HTR-8/SVneo (cell line): Measurements from ENCODE around the gene TRDMT1.
A peak's percentile ranks its signal among the peaks of the same experiment; 100 is the strongest.

ENCODE experiments used
- DNase-seq: peaks from one replicate; pipeline ENCODE4 v3.0.0; 2011; ENCODE audit warnings: low spot score, mixed read lengths; ENCODE audit not compliant: insufficient read length
- FAIRE-seq: peaks from 2 replicates; lab custom pipeline; 2011; peaks lifted over from hg19 to GRCh38; lab: Jason Lieb, UNC

Gene TRDMT1

DNA sequence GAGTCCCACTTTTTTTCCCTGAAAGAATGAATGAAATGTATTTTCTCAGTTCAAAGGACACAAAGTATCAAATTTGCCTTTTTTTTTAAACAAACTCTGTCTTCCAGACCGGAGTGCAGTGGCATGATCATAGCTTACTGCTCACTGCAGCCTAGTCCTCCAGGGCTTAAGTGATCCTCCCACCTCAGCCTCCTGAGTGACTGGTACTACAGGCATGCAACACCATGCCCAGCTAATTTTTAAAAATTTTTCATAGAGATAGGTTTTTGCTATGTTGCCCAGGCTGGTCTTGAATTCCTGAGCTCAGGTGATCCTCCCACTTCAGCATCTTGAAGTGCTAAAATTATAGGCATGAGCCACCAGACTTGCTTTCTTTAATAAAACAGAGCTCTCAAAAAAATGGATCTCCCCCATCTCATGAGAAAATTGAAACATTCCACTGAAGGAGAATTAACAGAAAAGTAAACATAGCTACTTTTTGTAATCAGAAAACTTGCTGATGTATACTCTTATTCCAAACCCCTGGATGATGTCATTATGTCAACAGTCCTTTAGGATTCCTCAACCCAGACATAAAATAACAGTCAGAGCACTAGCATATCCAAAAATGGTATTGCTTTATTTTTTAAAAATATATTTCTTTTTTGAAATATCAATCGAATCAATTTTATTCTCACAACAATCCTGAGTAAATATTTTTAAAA, 12.3 kb upstream of the TRDMT1 start:
- FAIRE-seq, result no peak
- DNase-seq, result no peak

DNA sequence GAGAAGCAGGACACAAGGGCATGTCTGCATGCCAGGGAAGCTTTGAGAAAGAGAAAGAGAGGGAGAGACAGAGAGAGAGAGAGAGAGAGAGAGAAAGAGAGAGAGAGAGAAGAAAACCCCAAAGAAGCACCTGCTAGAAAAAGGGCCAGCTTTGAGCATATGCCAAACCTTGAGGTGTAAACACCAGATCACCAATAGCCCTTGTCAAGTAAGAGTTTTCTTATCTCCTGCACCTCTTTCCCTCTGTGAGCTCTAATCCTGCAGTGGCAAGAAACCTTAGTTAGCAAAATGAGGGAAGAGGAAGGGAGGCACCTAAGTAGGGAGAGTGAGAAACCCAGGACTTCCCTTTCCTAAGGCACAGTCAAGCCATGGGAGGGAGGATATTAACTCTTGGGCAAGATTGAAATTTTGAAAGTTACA, 11.3 kb upstream of the TRDMT1 start:
- FAIRE-seq (no peak), DNase-seq (no peak)

DNA sequence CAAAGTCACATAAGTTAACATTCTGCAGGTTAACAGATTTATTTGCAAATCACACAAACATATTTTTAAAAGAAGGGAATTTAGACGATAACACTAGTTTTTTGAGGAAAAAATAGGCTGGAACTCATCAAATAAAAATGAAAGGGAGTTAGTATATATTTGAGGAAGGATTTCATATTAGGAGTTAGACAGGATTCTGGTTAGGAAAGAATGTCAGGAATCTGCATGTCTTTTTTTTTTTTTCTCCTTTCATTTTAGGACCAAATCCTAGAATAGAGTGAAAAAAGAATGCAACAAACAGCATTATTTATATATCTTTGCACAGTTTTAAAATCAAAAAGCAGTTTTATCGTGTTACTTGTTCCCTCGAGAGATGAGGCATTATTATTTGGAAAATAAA, 8.9 kb upstream of the TRDMT1 start:
- FAIRE-seq (no peak), DNase-seq (no peak)

DNA sequence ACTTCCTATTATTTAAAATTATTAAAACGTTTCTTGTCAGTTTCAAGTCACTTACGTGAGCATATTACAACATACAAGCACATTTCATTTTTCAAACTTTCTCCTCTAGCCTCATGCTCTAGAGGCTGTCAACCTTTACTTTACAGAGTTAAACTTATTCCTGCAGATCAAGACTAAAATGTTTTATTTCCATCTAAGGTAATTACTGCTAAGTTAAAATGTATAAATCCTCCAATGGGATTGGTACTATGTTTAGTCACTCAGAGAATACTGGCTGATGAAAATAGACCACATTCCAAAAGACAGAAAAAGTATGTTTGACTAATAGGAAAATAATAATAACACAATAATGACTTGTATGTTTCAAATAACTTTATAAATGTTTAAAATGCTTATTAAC, 8.4 kb upstream of the TRDMT1 start:
- DNase-seq (no peak), FAIRE-seq (no peak)

DNA sequence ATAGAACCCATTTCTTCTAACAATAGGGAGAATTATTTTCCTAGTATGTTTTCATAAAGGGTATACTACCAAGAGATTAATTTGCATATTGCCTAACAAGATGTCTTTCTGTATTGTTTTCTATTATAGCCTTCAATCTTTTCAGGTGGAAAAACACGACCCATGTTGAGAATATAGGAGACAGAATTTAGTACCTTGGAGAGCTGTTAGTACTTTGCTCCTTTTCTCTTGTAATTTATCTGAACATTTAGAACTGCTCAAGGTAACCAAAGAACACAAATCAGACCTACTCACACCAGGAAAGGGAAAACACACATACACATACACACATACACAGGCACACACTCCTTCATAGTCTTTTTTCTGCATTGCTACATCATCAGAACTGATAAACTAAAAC, 7.8 kb upstream of the TRDMT1 start:
- FAIRE-seq (no peak), DNase-seq (no peak)

DNA sequence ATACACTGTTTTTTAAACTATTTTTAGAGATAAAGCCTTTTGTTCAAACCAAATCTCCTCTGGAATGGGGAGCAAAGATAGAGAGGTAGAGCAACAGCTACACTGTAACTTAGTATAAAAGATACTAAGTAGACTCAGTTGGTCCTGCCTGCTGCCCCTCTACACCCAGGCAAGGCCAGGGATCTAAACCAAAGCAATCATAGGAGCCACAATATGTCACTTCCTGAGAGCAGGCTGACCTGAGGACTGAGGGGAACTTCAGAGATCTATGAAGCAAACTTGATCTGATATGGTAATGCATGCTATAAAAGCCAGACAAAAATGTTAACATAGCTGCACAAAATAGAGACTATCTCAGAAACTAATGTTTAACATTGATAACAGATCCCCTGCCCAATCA, 7.0 kb upstream of the TRDMT1 start:
- no peak for DNase-seq
- FAIRE-seq, result no peak

DNA sequence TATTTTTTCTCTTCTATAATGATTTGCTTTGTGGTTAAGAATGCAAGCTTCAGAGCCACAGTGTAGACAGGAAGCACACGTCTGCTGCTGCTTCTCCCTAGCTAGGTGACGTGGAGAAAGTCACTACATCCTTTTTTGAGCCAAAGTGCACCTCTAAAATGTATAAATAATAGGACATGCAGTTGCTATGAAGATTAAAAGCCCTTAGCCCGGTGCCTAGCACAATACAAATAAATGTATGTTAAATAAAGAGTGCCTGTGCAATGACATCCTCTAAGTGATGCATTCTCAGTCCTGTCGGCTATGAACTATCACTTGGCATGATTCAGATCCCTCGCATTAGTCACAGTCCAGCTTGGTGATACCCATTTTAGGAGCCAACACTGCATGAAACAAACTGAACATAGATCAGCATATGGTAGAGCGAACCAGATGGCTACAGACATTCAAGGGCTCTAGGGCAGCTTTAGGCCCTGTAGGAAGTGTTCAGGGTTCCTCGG, 4.8 kb upstream of the TRDMT1 start:
- FAIRE-seq, result peak; percentile 28
- no peak for DNase-seq

DNA sequence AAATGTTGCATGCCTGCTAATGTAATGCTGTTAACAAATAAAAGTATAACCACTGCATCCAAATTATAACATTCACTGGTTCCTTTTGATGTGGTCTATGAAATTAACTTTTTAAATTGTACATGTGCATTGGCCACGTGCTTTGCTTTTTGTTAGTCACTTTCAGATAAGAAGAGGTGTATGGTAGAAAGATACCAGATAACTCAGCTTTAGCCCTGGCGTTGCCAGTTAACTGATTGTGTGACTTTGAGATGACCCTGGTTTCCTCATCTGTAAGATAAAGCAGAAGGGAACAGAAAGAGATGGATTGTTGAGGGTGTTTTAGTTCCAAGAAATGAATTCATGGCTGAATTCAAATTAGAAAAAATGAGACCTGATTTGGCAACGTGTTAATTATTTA, 1.9 kb upstream of the TRDMT1 start:
- no peak for FAIRE-seq

DNA sequence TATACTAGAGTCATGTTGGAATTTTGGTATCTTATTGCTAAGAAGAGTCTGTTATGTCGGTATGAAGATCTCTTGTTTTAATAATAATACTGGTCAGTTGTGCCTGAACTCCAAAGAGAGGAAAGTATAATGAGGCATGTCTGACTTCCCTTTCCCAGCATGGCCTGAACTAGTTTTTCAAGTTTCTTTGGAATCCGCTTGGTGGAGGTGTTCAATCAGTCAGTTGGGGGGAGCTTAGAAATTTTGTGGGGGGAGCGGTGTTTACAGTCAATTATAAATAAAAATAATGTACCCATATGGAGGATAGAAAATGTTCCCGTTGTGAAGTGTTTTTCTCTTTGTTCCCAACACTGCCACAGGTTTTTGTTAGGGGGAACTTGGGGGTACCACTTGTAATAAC, 1.5 kb upstream of the TRDMT1 start:
- no peak for FAIRE-seq
- DNase-seq, result no peak

More for the DNA sequence above, 1.9 kb upstream of the TRDMT1 start:
- no peak for DNase-seq

DNA sequence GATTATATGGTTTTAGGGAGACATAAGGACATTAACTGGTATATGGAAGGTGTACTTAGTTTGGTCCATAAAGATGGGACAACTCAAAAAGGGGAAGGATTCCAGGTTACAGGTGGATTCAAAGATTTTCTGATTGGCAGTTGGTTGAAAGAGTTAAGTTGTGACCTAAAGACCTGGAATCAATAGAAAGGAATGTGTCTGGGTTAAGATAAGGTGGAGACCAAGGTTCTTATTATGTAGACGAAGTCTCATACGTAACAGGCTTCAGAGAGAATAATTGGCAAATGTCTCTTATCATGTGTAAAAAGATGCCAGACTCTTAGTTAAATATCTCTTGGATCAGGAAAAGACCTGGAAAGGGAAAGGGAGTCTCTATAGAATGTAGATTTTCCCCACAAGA, 1.0 kb upstream of the TRDMT1 start:
- DNase-seq (no peak), FAIRE-seq (no peak)

DNA sequence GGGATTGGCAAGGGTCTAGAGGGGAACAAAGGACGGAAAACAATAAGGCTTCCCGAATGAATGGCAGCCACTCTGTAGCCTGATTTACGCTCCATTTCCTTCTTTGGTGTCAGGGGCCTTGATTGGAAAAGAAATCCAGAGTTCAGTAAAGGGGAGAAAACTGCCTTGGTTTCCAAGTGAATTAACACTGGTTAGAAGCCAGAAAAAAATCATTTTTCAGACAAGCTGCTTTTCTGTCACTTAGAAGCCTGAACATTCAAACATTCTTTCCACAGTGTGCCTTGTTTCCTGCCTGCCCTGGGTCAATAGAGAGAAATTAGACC, 283 bp upstream of the TRDMT1 start:
- FAIRE-seq (no peak), DNase-seq (no peak)

DNA sequence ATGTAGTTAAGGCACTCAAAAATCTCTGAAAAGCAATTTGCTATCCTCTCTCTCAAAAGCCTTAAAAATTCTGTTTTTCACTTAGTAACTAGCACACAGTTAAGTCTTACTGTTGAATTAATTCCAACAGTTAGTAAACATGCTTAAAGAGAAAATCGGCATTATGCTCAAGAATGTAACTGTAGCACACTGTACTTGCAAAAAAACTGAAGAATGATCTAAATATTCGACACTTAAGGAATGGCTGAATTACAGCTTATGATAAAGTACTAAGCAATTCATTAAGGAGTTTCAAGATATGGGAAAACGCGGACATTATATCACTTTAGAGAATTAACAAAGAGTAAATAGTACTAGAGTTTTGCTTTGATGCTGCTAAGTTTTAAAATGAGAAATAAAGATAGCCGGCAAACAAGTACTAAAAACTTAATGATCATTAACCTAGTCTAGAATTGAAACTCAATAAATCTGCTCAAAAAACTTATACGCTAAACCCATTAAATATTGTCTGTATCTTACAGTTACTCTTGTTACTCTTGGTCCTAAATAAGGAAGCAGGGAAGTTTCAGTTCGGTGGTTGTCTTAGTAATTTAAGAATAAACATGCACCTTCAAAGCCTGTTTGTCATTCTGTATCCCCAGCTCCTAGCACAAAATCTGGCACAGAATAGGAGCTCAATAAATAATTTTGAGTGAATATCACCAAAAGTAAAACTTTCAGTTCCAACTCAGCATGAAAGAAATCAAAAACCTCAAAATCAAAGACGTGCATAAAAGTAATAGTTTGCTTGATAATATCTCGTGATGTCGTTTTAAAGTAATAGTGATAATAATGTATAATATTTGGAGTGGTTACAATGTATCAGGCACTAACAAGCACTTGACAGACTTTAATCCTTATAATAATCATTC, 1.2 kb downstream of the TRDMT1 start:
- DNase-seq (no peak), FAIRE-seq (no peak)

DNA sequence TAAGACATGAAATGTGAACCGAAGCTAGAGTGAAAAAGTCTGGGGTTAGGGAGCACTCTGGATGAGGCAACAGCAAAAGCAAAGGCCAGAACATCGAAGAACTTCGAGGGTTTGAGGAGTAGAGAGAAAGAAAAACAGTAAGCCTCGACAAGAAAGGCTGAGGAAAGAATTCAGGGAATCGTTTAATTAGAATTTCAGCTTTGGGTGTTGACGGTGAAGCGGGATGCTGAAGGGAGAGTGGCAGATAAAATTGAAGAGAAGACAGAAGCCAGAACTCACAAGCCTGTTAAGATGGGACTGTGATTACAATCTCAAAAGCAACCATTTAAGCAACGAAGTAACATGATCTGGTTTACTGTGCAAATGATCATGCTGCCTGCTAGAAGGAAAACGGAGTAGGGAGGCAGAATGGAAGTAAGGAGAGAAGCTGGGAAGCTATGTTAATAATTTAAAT, 2.1 kb downstream of the TRDMT1 start:
- FAIRE-seq (no peak), DNase-seq (no peak)

DNA sequence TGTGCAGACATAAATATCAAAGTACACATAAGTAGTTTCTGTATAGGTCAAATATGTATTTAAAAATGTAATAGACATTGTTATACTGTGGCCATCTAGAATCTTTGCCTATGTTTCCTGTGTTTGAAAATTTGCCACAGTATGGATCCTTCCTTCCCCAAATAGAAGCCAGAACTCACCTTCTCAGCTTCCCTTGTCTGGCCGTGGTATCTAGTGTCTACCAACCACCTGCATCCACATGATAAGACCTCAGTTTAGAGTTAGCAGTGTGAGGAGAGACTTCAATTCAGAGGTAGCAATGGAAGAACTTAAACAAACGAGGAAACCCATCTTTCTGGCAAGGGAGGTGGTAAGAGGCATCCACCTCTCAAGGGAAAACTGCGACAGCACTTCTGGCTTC, 4.9 kb downstream of the TRDMT1 start:
- FAIRE-seq (no peak), DNase-seq (no peak)

DNA sequence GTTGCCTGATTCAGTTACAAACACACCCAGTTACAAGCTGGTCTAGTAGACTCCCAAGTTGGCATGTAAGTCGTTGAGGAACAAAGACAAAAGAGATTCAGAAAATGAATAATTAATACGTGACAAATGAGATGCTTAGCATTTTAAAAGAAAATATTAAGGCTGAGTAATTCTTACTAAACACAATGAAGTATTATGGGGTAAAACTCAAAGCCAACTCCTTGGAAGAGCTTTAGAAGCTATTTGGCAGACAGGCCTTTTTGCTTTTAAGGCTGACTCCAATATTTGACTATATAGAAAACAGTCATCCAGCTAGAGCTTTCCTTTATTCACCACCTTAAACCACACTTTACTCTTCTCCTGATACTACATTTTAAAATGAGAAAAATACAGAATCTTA, 5.4 kb downstream of the TRDMT1 start:
- FAIRE-seq (no peak), DNase-seq (no peak)

DNA sequence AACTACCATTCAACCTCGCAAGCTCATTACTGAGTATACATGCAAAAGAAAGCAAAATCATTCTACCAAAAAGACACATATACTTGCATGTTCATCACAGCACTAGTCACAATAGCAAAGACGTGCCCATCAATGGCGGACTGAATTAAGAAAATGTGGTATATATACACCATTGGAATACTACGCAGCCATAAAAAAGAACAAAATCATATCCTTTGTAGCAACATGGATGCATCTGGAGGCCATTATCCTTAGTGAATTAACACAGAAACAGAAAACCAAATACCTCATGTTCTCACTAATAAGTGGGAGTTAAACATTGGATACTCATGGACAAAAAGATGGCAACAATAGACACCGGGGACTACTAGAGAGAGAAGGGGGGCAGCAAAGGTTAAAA, 6.4 kb downstream of the TRDMT1 start:
- FAIRE-seq, result no peak
- DNase-seq, result no peak

DNA sequence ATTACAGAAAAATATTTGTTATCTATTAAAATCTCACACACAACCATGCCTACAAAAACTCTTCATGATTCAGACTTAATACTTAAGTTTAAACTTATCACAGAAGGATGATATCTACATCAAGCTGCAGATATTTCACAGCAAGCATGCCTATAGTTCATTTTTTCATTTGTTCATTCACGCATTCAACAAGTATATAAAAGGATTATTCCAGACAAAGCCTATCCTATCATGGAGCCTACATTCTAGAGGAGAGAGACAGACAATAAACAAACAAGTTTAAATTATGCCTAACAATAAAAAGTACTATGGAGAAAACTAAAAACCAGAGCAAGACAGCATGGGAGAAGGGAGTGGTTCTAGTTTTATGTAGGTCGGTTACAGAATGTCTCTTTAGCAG, 10.9 kb downstream of the TRDMT1 start:
- DNase-seq (no peak), FAIRE-seq (no peak)

DNA sequence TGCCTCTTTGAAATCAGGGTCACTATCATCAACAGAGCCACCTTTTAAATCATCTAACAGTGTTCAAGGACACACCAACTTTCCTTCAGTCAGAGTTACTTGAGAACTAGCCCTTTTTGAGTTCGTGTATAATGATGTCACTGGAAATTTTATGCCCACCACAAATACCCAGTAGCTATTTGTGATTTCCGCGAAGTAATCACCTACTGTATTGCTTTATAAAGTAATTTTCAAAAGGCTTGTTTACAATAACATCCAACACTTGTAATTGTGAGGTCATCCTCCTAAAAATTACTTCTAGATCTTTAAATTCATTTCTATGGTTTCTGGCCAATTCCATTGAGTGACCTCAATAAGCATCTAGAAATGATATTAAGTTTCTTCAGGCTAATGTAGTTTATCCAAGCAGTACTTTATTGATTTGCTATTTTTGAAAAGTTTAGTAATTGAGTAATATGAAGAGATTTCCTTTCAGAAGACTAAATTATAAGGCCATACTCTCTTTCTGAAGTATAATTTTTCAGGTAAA, 12.8 kb downstream of the TRDMT1 start:
- no peak for FAIRE-seq
- no peak for DNase-seq

DNA sequence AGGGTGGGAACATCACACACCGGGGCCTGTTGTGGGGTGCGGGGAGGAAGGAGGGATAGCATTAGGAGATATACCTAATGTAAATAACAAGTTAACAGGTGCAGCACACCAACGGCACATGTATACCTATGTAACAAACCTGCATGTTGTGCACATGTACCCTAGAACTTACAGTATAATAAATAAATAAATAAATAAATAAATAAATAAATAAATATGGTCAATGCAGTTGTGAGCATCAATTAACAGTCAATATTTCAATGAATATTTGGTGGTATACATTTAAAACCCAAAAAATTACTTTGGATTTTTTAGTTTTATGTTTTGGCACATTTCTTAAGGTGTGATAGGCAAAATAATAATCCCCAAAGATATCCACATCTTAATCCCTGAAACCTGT, 15.6 kb downstream of the TRDMT1 start:
- FAIRE-seq (no peak), DNase-seq (no peak)

DNA sequence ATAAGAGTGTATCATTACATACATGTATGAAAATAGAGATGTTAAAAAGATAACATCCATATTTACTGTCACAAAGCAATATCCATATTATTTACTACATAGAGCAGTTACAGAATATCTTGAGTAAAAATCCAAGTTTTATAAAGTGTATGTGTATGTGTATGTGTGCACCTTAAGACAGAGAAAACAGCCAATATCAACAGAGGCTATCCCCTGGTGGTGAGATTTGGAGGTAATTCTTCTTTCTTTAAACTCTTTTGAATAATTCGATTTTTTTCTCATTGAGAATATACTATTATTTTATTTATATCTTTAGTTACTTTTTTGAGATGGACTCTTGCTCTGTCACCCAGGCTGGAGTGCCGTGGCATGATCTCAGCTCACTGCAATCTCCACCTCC, 18.4 kb downstream of the TRDMT1 start:
- DNase-seq (no peak), FAIRE-seq (no peak)

DNA sequence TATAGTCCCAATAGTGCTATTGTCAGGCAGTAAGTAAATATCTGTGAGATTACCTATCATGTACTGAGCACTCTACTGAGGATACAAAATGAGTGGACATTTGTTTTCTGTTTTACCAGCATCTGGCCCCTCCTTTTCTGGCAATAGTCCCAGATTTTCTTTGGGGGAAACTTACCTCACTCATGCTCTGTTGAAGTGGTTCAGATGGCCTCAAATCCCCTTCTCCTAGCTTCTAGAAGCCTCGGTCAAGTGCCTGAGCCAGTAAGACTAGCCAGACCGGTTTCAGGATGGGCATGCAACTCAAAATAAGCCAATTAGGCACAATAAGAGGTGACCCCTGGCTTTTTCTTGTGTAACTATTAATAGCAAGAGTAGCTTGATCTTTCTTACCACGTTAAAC, 19.7 kb downstream of the TRDMT1 start:
- DNase-seq (no peak), FAIRE-seq (no peak)
